ENCODE measurements around the gene PNRC2. TPM values are rescaled to one million over a fixed set of nuclear protein-coding genes. Genes with fewer than 3 reads are reported as not detected.

Gene PNRC2
- total and polyA plus RNA-seq, 10 of the 15 experiments (the other 5 are each of a cell fraction or from before 2014, with no cell fraction given): 106 to 205 (median 163) TPM

- no peak for TF ChIP-seq HSF1 (IDR thresholded peaks at IDR 0.05; ENCODE audit: low read depth, low read length)
- TF ChIP-seq PAX8 (IDR thresholded peaks at IDR 0.05): no peak
- TF ChIP-seq POLR2AphosphoS2 (IDR thresholded peaks at IDR 0.05; ENCODE audit: low read depth, low read length): no peak
- TF ChIP-seq LARP7 (IDR thresholded peaks at IDR 0.05): no peak; the same call in 1 of the 2 replicates
- TF ChIP-seq SIX5 (IDR thresholded peaks at IDR 0.05; ENCODE audit: low read depth, low read length, severe bottlenecking): no peak
- no peak; the same call in 1 of the 2 replicates for TF ChIP-seq MLLT1 (IDR thresholded peaks at IDR 0.05)
- TF ChIP-seq, protein P1, sequence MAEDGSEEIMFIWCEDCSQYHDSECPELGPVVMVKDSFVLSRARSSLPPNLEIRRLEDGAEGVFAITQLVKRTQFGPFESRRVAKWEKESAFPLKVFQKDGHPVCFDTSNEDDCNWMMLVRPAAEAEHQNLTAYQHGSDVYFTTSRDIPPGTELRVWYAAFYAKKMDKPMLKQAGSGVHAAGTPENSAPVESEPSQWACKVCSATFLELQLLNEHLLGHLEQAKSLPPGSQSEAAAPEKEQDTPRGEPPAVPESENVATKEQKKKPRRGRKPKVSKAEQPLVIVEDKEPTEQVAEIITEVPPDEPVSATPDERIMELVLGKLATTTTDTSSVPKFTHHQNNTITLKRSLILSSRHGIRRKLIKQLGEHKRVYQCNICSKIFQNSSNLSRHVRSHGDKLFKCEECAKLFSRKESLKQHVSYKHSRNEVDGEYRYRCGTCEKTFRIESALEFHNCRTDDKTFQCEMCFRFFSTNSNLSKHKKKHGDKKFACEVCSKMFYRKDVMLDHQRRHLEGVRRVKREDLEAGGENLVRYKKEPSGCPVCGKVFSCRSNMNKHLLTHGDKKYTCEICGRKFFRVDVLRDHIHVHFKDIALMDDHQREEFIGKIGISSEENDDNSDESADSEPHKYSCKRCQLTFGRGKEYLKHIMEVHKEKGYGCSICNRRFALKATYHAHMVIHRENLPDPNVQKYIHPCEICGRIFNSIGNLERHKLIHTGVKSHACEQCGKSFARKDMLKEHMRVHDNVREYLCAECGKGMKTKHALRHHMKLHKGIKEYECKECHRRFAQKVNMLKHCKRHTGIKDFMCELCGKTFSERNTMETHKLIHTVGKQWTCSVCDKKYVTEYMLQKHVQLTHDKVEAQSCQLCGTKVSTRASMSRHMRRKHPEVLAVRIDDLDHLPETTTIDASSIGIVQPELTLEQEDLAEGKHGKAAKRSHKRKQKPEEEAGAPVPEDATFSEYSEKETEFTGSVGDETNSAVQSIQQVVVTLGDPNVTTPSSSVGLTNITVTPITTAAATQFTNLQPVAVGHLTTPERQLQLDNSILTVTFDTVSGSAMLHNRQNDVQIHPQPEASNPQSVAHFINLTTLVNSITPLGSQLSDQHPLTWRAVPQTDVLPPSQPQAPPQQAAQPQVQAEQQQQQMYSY (CRISPR knock-in tag; IDR thresholded peaks at IDR 0.05): no peak
- peak; percentile 69 for TF ChIP-seq SKIL (IDR thresholded peaks at IDR 0.05; ENCODE audit: low read depth, poor library complexity, severe bottlenecking)
- TF ChIP-seq NKRF (conservative IDR thresholded peaks at IDR 0.05): peak; percentile 34; the same call in 1 of the 2 replicates
- TF ChIP-seq SREBF1 (IDR thresholded peaks at IDR 0.05; ENCODE audit: low read length): no peak
- TF ChIP-seq PAX5 (IDR thresholded peaks at IDR 0.05; ENCODE audit: borderline replicate concordance, low read depth, low read length): 0 out of 2 replicates have a peak, but pooled peaks have one; percentile 24
- no peak for TF ChIP-seq NR2F1 (conservative IDR thresholded peaks at IDR 0.05)
- peak; percentile 30 to 51; a peak in 1 of 4 replicates for TF ChIP-seq BHLHE40 (IDR thresholded peaks at IDR 0.05; ENCODE audit: borderline replicate concordance in 1 of 2, low read depth in 2 of 2, low read length in 1 of 2)
- no peak for TF ChIP-seq ZNF207 (IDR thresholded peaks at IDR 0.05; ENCODE audit: borderline replicate concordance)
- TF ChIP-seq PKNOX1 (IDR thresholded peaks at IDR 0.05): no peak
- TF ChIP-seq HDGF (IDR thresholded peaks at IDR 0.05): no peak
Observed at GRCh38 chr1:23916209-23917131, 43.2 kb upstream of the PNRC2 start (continued).
